K562 (cell line): ENCODE measurements around the gene RREB1. TPM values are rescaled to one million over a fixed set of nuclear protein-coding genes. Genes with fewer than 3 reads are reported as not detected.

Experiments used
- ATAC-seq: fragments of 200-7000 bp; cut with Tn5 transposase; 3 replicates; pipeline ENCODE4 v1.9.1; 2020; ENCODE audit warnings: moderate library complexity
- BruUV-seq: library from RNA; stranded (reverse); fragments of 400-500 nt; replicated peaks from 2 replicates; lab custom pipeline; 2021; lab: Mats Ljungman, UMichigan
- CTCF ChIA-PET: fragments of 300-600 bp; formaldehyde crosslinking; extraction: SDS; loops from one replicate; lab custom pipeline; 2021; ENCODE audit warnings: low intra/inter-chr PET ratio; lab: Yijun Ruan, JAX
- POLR2A ChIA-PET: fragments of 300-600, 350-650 bp; sonication (Branson Sonifier 250); formaldehyde crosslinking; extraction: SDS; loops from one replicate; lab custom pipeline; 2021; ENCODE audit warnings: antibody characterized with exemption, inconsistent platforms; lab: Yijun Ruan, JAX
- DNase-seq, 4 experiments: peaks; one replicate each; pipeline versions ENCODE4 v3.0.0 to v3.0.0-alpha.2; 2011 to 2018; ENCODE audit warnings: low spot score in 3 of 4, mixed read lengths in 3 of 4; ENCODE audit errors: extremely low read depth in 1 of 4
- FAIRE-seq: peaks from 2 replicates; lab custom pipeline; 2011; peaks lifted over from hg19 to GRCh38; lab: Jason Lieb, UNC
- H2AFZ ChIP-seq: 2 replicates; pipeline ENCODE4 v1.6.0; 2011; ENCODE audit warnings: low read depth, low read length, control low read depth, inconsistent platforms
- H3K27ac ChIP-seq: fragments of 200-600 bp; 3 replicates; pipeline ENCODE4 v1.8.0; 2011; ENCODE audit warnings: low read depth, mild to moderate bottlenecking, control low read depth, inconsistent platforms, low read length, moderate library complexity, mixed read lengths; ENCODE audit errors: extremely low read depth
- H3K27me3 ChIP-seq, 2 experiments: fragments of 300-600 bp in 1 of 2; 2 replicates in 1 of 2; 3 replicates in 1 of 2; pipeline versions ENCODE4 v1.6.0 to v1.8.0; 2011; ENCODE audit warnings: inconsistent platforms in 2 of 2, low read length in 2 of 2, mild to moderate bottlenecking in 1 of 2, mixed read lengths in 1 of 2, moderate library complexity in 1 of 2; ENCODE audit not compliant: control insufficient read depth in 2 of 2, insufficient read depth in 2 of 2
- H3K36me3 ChIP-seq: fragments of 300-600 bp; 3 replicates; pipeline ENCODE4 v1.8.0; 2011; ENCODE audit warnings: mild to moderate bottlenecking, low read length, inconsistent platforms; ENCODE audit not compliant: control insufficient read depth, insufficient read depth
- H3K4me1 ChIP-seq, 2 experiments: fragments of 200-600 bp in 1 of 2; replicated peaks in 1 of 2; 2 replicates in 1 of 2; 3 replicates in 1 of 2; pipeline versions ENCODE4 v1.5.1 to v1.8.0; 2011; ENCODE audit warnings: inconsistent platforms in 2 of 2, low read length in 2 of 2, mild to moderate bottlenecking in 1 of 2, mixed read lengths in 1 of 2, moderate library complexity in 1 of 2; ENCODE audit not compliant: control insufficient read depth in 2 of 2, insufficient read depth in 2 of 2
- H3K4me2 ChIP-seq: 2 replicates; pipeline ENCODE4 v1.6.1; 2011; ENCODE audit warnings: low read length, control low read depth, inconsistent platforms, mixed read lengths; ENCODE audit not compliant: insufficient read depth
- H3K4me3 ChIP-seq: fragments of 200-600 bp; sonication (generic), shearing (Covaris generic); 2 replicates; pipeline ENCODE4 v1.5.1; 2016; ENCODE audit warnings: control low read depth, inconsistent platforms
- H3K79me2 ChIP-seq: fragments of 200-600 bp; 3 replicates; pipeline ENCODE4 v1.8.0; 2011; ENCODE audit warnings: low read length, inconsistent platforms; ENCODE audit not compliant: control insufficient read depth, insufficient read depth
- H3K9ac ChIP-seq, 2 experiments: 2 replicates each; pipeline versions ENCODE4 v1.6.0 to v1.6.1; 2011; ENCODE audit warnings: low read depth in 2 of 2, low read length in 2 of 2, control low read depth in 1 of 2, inconsistent platforms in 1 of 2, mild to moderate bottlenecking in 1 of 2, mixed read lengths in 1 of 2; ENCODE audit not compliant: insufficient read depth in 1 of 2
- H3K9me1 ChIP-seq: one replicate; pipeline ENCODE4 v1.6.0; 2011; ENCODE audit warnings: inconsistent platforms, mild to moderate bottlenecking, low read length, moderate library complexity; ENCODE audit not compliant: control insufficient read depth, insufficient read depth
- H3K9me3 ChIP-seq: replicated peaks from 2 replicates; pipeline ENCODE4 v1.5.1; 2011; ENCODE audit warnings: low read depth, low read length, inconsistent platforms; ENCODE audit not compliant: control insufficient read depth, insufficient read depth
- H4K20me1 ChIP-seq: replicated peaks from 2 replicates; pipeline ENCODE4 v1.6.1; 2011; ENCODE audit warnings: low read length, inconsistent platforms, mixed read lengths; ENCODE audit not compliant: control insufficient read depth, insufficient read depth
- ASH1L ChIP-seq: fragments of 450-650 bp; IDR thresholded peaks from 2 replicates; pipeline ENCODE4 v1.6.1; 2018; ENCODE audit warnings: borderline replicate concordance, mild to moderate bottlenecking, low read depth; ENCODE audit not compliant: partially characterized antibody
- HOXB6 ChIP-seq: fragments of 250-450 bp; sonication (Bioruptor Pico); IDR thresholded peaks from 2 replicates; pipeline ENCODE4 v1.5.1; 2022; ENCODE audit warnings: mild to moderate bottlenecking, borderline replicate concordance
- KDM1A ChIP-seq, 2 experiments: fragments of 450-650 bp; IDR thresholded peaks; 2 replicates each; pipeline ENCODE4 v1.6.1; 2016; ENCODE audit warnings: mild to moderate bottlenecking in 2 of 2
- KDM2B ChIP-seq: fragments of 250-450 bp; sonication (Bioruptor Pico); IDR thresholded peaks from 2 replicates; pipeline ENCODE4 v1.8.0; 2021; ENCODE audit warnings: mild to moderate bottlenecking, moderate library complexity
- KLF13 ChIP-seq: fragments of 450-650 bp; IDR thresholded peaks from 2 replicates; pipeline ENCODE4 v1.6.1; 2016; ENCODE audit warnings: missing genetic modification characterization, low read depth, mild to moderate bottlenecking, missing compliant biosample characterization, moderate library complexity, borderline replicate concordance
- MIER1 ChIP-seq: fragments of 450-650 bp; IDR thresholded peaks from 2 replicates; pipeline ENCODE4 v1.6.1; 2016; ENCODE audit warnings: antibody characterized with exemption, mild to moderate bottlenecking, low read depth
- POLR2AphosphoS5 ChIP-seq: IDR thresholded peaks from 2 replicates; pipeline ENCODE4 v1.6.1; 2011; ENCODE audit warnings: mild to moderate bottlenecking, low read depth, low read length, moderate library complexity; ENCODE audit not compliant: control insufficient read depth, insufficient read depth
- ZNF398 ChIP-seq: fragments of 250-450 bp; sonication (Bioruptor Pico); IDR thresholded peaks from 2 replicates; pipeline ENCODE4 v1.8.0; 2021; ENCODE audit warnings: moderate library complexity, mild to moderate bottlenecking, inconsistent platforms
- ZNF57 ChIP-seq: fragments of 450-650 bp; formaldehyde crosslinking; IDR thresholded peaks from 2 replicates; pipeline ENCODE4 v1.4.0; 2020; ENCODE audit warnings: mild to moderate bottlenecking, moderate library complexity
- WGBS: fragments of 100-300 bp; shearing (Covaris generic); methylation state at CpG from one replicate; pipeline ENCODE4 v1.1.6; 2016; ENCODE audit warnings: low coverage, mixed read lengths; ENCODE audit not compliant: insufficient coverage; ENCODE audit errors: missing lambda C conversion rate; 5-methylcytosine and 5-hydroxymethylcytosine counted together
- in situ Hi-C: fragments of 300-500 bp; cut with MboI; formaldehyde crosslinking; loops from 4 replicates; pipeline ENCODE4 v1.15.0; 2018; ENCODE audit warnings: inconsistent platforms, mixed read lengths
- intact Hi-C: fragments of 100-400 bp; cut with micrococcal nuclease; formaldehyde crosslinking; loops from 2 replicates; pipeline ENCODE4 v1.14.2; 2022
- polyA plus RNA-seq, 8 experiments: library from polyadenylated mRNA; depleted of rRNA in 4 of 8; stranded (reverse) in 5 of 8; unstranded in 3 of 8; fragments of >200 nt; fragmentation: Nextera tagmentation in 2 of 8; fragmentation: Illumina TruSeq in 1 of 8; extraction: Ambion mirVana in 2 of 8; extraction: Trizol in 1 of 8; gene quantifications; 2 replicates each; pipeline versions ENCODE4 v1.2.1 to v1.2.3, GENCODE V29; 2011 to 2014; ENCODE audit warnings: inconsistent platforms in 1 of 8, missing spikeins in 1 of 8
- total RNA-seq, 7 experiments: library from RNA; depleted of rRNA in 6 of 7; stranded (reverse); fragments of >200 nt in 6 of 7; fragmentation: Illumina TruSeq in 2 of 7; extraction: Trizol in 2 of 7; gene quantifications; 2 replicates each; pipeline versions ENCODE4 v1.2.1 to v1.2.3, GENCODE V29; 2011 to 2021; ENCODE audit warnings: low replicate concordance in 1 of 7

RREB1 gene
- total and polyA plus RNA-seq, 9 of the 15 experiments (the other 6 are each of a cell fraction or from before 2014, with no cell fraction given): 3.3 to 64.2 (median 19.3) TPM

GRCh38 chr6:7268816-7269555 lies 161.2 kb downstream of the RREB1 start:
- CTCF ChIA-PET: no interaction called here
- Histone ChIP-seq H2AFZ (no peak overlapping the region), H3K4me3 (no peak overlapping the region), H3K36me3 (no peaks in the 10 kb centered on the region), H3K27me3 (peaks cover 46 to 67% of the 10 kb centered on the region in 2 experiments; a peak in 4 of 5 replicates), H3K9ac (peak overlapping the region in 1 of 2 experiments; percentile 26; a peak in 1 of 4 replicates), H3K79me2 (no peaks in the 10 kb centered on the region), H4K20me1 (0 out of 2 replicates have a peak, but pooled peaks cover 3% of the 10 kb centered on the region), H3K9me3 (no peaks in the 10 kb centered on the region; the same call in 1 of the 2 replicates), H3K4me2 (no peak overlapping the region), H3K27ac (no peak overlapping the region), H3K9me1 (no peaks in the 10 kb centered on the region)
- WGBS: 8% methylated on average over 23 of the region's 23 CpGs
- no TSS peak for BruUV-seq
- ATAC-seq (peak; percentile 24), DNase-seq (no peak)
- POLR2A ChIA-PET: interaction anchor here (0.6 to 0.9 kb wide), 2 partner anchors 345 to 455 kb away, joined by 4 to 5 read pairs; no protein-coding TSS in a partner anchor
- intact Hi-C loops: no loop called here
- in situ Hi-C loops: no loop called here
- TF ChIP-seq MIER1 (no peak), KDM1A (IDR thresholded peaks at IDR 0.05) (no peak), ZNF57 (CRISPR knock-in tag) (no peak), KDM2B (no peak), KLF13 (tag) (no peak), POLR2AphosphoS5 (no peak), ASH1L (no peak), ZNF398 (no peak), HOXB6 (CRISPR knock-in tag) (no peak)
- TF ChIP-seq, all 486 proteins: peak for 0
- no peak for FAIRE-seq
- H3K4me1 ChIP-seq: peaks cover 0 to 16% of the 10 kb centered on the region in 2 experiments; a peak in 2 of 5 replicates
